Astrocyte (in vitro differentiated cells and primary cell): ENCODE results near the gene TMPRSS3.

Experiments used
- CTCF ChIP-seq: IDR thresholded peaks from 2 replicates; pipeline ENCODE4 v1.5.1; 2011; ENCODE audit warnings: low read depth, mild to moderate bottlenecking, inconsistent platforms, low read length, moderate library complexity; ENCODE audit not compliant: insufficient read depth
- EZH2 ChIP-seq: IDR thresholded peaks from 2 replicates; pipeline ENCODE4 v1.6.1; 2012; ENCODE audit warnings: mild to moderate bottlenecking, low read length, inconsistent platforms; ENCODE audit not compliant: insufficient read depth

GRCh38 chr21:42338729-42339715 lies 56.8 kb downstream of the TMPRSS3 start:
- no peak for TF ChIP-seq CTCF
- TF ChIP-seq EZH2, result no peak
